GM12892 (cell line): Measurements from ENCODE around the gene SEMA3A.

Experiments
- POLR2A ChIP-seq: IDR thresholded peaks from 2 replicates; pipeline ENCODE4 v1.6.1; 2011; ENCODE audit warnings: low read depth, low read length, control low read depth
- POLR2AphosphoS5 ChIP-seq: IDR thresholded peaks from 2 replicates; pipeline ENCODE4 v1.6.1; 2011; ENCODE audit warnings: low read depth, low read length, control low read depth
- TAF1 ChIP-seq: IDR thresholded peaks from 2 replicates; pipeline ENCODE4 v1.6.1; 2011; ENCODE audit warnings: low read depth, mild to moderate bottlenecking, control low read depth, low read length, borderline replicate concordance

GRCh38 chr7:84073186-84073875 is 121.3 kb downstream of the SEMA3A start:
- no peak for TF ChIP-seq TAF1
- TF ChIP-seq POLR2A, result no peak
- TF ChIP-seq POLR2AphosphoS5, result no peak
